ENCODE results near the gene GRHL1.
"Not testable (repeated sequence)": the region's sequence is repeated elsewhere in the genome, so short reads cannot be mapped to it uniquely, and the experiment has no call there.

The GRHL1 gene

GRCh38 chr2:10009811-10010781 lies 58.6 kb downstream of the GRHL1 start:
- no peak overlapping the region for H3K27ac ChIP-seq (ENCODE audit: extremely low read depth, low read depth, low read length)

GRCh38 chr2:10010861-10011605 lies 59.5 kb downstream of the GRHL1 start:
- H3K27ac ChIP-seq (ENCODE audit: extremely low read depth, low read depth, low read length); H3K4me1 ChIP-seq (ENCODE audit: control insufficient read depth, insufficient read depth, low read length); POLR2A ChIA-PET; H3K4me3 ChIP-seq (ENCODE audit: low read depth, low read length); H3K36me3 ChIP-seq (ENCODE audit: control insufficient read depth in 2 of 2, insufficient read depth in 1 of 2, low read length in 2 of 2); H3K9me3 ChIP-seq (ENCODE audit: control insufficient read depth, insufficient read depth, low read depth, low read length): not testable (repeated sequence)
- CTCF ChIA-PET, result interaction anchor here (0.6 kb wide), 1 partner anchor 1295 kb away, joined by 3 read pairs; no protein-coding TSS in a partner anchor
- TF ChIP-seq EGR2 (tag by site-specific recombination; IDR thresholded peaks at IDR 0.05; ENCODE audit: low read depth), result 0 out of 2 replicates have a peak, but pooled peaks have one; percentile 2
- peak; percentile 8; the same call in 1 of the 2 replicates for TF ChIP-seq KLF8 (tag by site-specific recombination; IDR thresholded peaks at IDR 0.05)

More at GRCh38 chr2:10009811-10010781, 58.6 kb downstream of the GRHL1 start:
- CTCF ChIA-PET, result interaction anchor here (0.6 kb wide), 1 partner anchor 1296 kb away, joined by 3 read pairs; no protein-coding TSS in a partner anchor
- H3K36me3 ChIP-seq (ENCODE audit: control insufficient read depth in 2 of 2, insufficient read depth in 1 of 2, low read length in 2 of 2), result no peaks in the 10 kb centered on the region
- H3K4me1 ChIP-seq (ENCODE audit: control insufficient read depth, insufficient read depth, low read length), result no peaks in the 10 kb centered on the region
- POLR2A ChIA-PET, result no interaction called here
- H3K9me3 ChIP-seq (ENCODE audit: control insufficient read depth, insufficient read depth, low read depth, low read length), result no peaks in the 10 kb centered on the region
- peak; percentile 86 for TF ChIP-seq EGR2 (tag by site-specific recombination; IDR thresholded peaks at IDR 0.05; ENCODE audit: low read depth)
- no peak for TF ChIP-seq ZNF324 (tag by site-specific recombination; IDR thresholded peaks at IDR 0.05)
- no peak for TF ChIP-seq ZNF26 (tag by site-specific recombination; IDR thresholded peaks at IDR 0.05)
- no peak for TF ChIP-seq ZNF777 (tag by site-specific recombination; IDR thresholded peaks at IDR 0.05; ENCODE audit: borderline replicate concordance)
- TF ChIP-seq ZFHX2 (tag by site-specific recombination; conservative IDR thresholded peaks at IDR 0.05), result peak; percentile 93
- peak; percentile 40; the same call in 1 of the 2 replicates for TF ChIP-seq KLF8 (tag by site-specific recombination; IDR thresholded peaks at IDR 0.05)
- TF ChIP-seq KLF17 (tag by site-specific recombination; IDR thresholded peaks at IDR 0.05), result peak; percentile 82; the same call in 1 of the 2 replicates
- TF ChIP-seq ZNF174 (tag by site-specific recombination; IDR thresholded peaks at IDR 0.05), result no peak
- TF ChIP-seq ZNF571 (tag by site-specific recombination; IDR thresholded peaks at IDR 0.05), result no peak
- no peak for TF ChIP-seq ZNF639 (tag by site-specific recombination; IDR thresholded peaks at IDR 0.05)
- no peak for TF ChIP-seq ZNF830 (tag by site-specific recombination; IDR thresholded peaks at IDR 0.05; ENCODE audit: low read depth)
- H3K4me3 ChIP-seq (ENCODE audit: low read depth, low read length), result no peak overlapping the region

GRCh38 chr2:10011606-10012325 lies 60.3 kb downstream of the GRHL1 start:
- H3K36me3 ChIP-seq (ENCODE audit: control insufficient read depth in 2 of 2, insufficient read depth in 1 of 2, low read length in 2 of 2); CTCF ChIA-PET; H3K4me3 ChIP-seq (ENCODE audit: low read depth, low read length); POLR2A ChIA-PET; H3K4me1 ChIP-seq (ENCODE audit: control insufficient read depth, insufficient read depth, low read length); H3K9me3 ChIP-seq (ENCODE audit: control insufficient read depth, insufficient read depth, low read depth, low read length); H3K27ac ChIP-seq (ENCODE audit: extremely low read depth, low read depth, low read length): not testable (repeated sequence)
